HL-60/S4 (cell line): Measurements from ENCODE around the gene SERTAD4.
"Not testable (repeated sequence)": the region's sequence is repeated elsewhere in the genome, so short reads cannot be mapped to it uniquely, and the experiment has no call there.

Experiments
- in situ Hi-C: fragments of 300-500 bp; cut with MboI; formaldehyde crosslinking; loops from 2 replicates; pipeline ENCODE4 v1.14.3; 2022; ENCODE audit warnings: low sequenced_read_pairs

Gene SERTAD4

GRCh38 chr1:210232511-210233215 is at the start of gene SERTAD4:
Gene SERTAD4 (plus strand): TSS chr1:210232796. CDS start chr1:210237961, 5,165 bp downstream.
- in situ Hi-C loops = no loop called here

DNA sequence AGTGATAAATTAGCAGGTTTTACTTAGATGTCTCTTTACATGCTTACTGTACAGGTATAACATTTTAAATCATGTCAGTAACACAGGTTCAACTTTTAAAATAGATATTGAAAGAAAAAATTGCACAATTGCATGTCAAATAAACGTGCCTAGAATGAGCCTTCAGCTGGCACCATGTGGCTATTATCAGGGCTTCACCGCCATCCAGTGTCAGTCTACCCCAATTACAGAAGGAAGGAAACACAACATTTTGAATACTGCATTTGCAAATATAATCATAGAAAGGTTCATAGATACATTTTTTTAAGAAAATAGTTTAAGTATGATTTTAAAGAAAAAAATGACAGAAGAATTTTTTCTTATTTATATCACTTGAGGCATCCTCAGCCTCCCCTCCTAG is 47.5 kb upstream of the SERTAD4 start:
- in situ Hi-C loops = no loop called here

DNA sequence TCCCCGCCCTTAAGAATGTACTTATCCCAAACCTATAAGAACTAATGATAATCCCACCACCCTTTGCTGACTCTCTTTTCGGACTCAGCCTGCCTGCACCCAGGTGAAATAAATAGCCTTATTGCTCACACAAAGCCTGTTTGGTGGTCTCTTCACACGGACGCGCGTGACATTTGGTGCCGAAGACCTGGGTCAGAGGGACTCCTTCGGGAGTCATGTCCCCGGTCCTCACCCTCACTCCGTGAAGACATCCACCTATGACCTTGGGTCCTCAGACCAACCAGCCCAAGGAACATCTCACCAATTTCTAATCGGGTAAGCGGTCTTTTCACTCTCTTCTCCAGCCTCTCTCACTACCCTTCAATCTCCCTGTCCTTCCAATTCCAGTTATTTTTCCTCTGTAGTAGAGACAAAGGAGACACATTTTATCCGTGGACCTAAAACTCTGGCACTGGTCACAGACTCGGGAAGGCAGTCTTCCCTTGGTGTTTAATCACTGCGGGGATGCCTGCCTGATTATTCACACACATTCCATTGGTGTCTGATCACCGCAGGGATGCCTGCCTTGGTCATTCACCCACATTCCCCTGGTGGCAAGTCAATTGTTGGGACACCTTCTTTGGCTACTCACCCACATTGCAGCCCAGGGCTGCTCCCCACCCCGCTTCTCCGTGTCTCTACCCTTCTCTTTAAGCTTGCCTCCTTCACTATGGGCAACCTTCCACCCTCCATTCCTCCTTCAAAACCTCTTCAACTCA is 44.6 kb upstream of the SERTAD4 start:
- in situ Hi-C loops = not testable (repeated sequence)

GRCh38 chr1:210189426-210189825 is 43.2 kb upstream of the SERTAD4 start:
- in situ Hi-C loops = no loop called here

DNA sequence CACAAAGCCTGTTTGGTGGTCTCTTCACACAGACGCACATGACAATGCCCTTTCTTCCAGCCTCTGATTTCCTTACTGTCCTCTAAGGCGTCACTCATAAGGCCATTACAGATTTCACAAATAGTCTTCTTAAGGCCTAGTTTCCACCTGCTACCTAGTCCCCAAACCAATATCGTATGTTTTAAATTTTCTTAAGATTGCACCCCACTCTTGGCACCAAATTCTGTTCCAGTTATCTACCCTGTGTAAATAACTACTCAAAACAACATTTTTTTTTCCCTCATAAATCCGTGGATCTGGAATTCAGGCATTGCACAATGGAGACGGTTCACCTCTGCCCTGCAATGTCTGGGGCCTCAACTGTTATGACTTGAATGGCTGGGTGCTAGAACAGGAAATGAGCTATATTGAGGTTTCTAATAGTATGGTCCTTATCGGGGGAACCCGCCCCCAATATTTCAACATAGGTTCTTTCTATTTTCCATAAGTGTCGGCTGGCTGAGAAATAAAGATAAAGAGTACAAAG is 36.9 kb upstream of the SERTAD4 start:
- in situ Hi-C loops = no loop called here

DNA sequence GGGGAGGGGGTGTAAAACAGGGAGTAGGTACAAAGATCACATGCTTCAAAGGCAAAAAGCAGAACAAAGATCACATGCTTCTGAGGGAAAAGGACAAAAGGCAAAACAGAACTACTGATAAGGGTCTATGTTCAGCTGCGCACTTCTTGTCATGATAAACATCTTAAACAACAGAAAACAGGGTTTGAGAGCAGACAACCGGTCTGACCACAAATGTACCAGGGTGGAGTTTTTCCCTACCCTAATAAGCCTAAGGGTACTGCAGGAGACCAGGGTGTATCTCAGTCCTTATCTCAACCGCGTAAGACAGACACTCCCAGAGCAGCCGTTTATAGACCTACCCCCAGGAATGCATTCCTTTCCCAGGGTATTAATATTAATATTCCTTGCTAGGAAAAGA is 36.3 kb upstream of the SERTAD4 start:
- in situ Hi-C loops = not testable (repeated sequence)

DNA sequence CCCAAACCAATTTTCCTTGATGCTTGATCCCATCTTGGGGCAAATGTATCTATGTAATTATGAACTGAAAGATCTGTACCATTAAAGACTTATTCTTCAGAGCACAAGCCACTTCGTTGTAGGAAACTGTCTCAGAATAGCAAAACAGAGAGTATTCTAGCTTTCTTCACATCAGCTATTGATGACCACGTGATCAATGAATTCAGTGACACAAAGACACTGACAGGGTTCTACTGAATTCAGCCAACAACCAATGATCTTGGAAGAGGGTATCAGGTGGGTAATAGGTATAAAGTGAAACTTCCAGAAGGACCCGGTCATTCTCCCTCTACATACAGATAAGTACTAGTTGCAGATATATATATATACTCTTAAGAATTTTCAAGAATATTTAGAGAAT is 33.8 kb upstream of the SERTAD4 start:
- in situ Hi-C loops = no loop called here

DNA sequence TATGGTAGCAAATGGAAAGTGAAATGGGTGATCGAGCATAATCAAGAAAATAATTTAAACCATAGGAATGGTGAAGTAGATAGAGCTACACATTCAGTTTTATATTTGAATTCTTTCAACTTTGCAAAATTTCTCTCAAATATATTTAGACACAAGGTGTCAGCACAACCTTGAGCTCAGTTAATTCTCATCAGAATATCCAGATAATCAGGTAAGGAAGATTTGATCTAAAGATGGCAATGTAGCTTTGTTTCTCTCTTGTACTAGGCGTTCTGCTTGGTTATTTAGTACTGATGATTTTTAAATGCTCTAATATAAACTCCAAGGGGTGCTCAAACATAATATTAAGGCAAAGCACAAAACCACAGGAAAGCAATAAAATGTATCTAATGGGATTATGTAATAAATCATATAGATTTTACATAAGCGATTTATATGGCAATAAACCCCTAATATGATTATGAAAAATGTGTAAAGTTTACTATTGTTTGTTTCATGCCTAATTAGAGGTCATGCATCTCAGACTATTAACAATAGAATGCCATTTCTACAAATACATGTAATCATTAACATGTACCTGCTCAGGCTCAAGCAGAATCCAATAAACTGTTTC is 32.4 kb upstream of the SERTAD4 start:
- in situ Hi-C loops = no loop called here

- in situ Hi-C loops = no loop called here
These were observed 30.9 kb upstream of the SERTAD4 start for GRCh38 chr1:210201681-210202080.

GRCh38 chr1:210207597-210208450 is 24.8 kb upstream of the SERTAD4 start:
- in situ Hi-C loops = no loop called here

GRCh38 chr1:210213335-210213734 is 19.3 kb upstream of the SERTAD4 start:
- in situ Hi-C loops = no loop called here

GRCh38 chr1:210214573-210215409 is 17.8 kb upstream of the SERTAD4 start:
- in situ Hi-C loops = no loop called here

DNA sequence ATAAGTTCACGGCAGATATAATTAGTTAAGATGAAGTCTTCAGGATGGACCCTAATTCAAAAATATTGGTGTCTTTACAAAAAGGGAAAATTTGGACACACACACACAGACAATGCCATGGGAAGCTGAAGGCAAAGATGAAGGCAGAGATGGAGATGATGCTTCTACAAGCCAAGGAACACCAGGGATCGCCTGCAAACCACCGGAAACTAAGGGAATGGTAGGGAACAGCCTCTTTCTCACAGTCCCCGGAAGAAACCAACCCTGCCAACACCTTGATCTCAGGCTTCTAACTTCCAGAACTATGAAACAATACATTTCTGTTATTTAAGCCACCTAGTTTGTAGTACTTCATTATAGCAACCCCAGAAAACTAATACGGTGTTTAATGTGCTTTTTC is 15.1 kb upstream of the SERTAD4 start:
- in situ Hi-C loops = no loop called here

GRCh38 chr1:210218047-210218446 is 14.5 kb upstream of the SERTAD4 start:
- in situ Hi-C loops = no loop called here

DNA sequence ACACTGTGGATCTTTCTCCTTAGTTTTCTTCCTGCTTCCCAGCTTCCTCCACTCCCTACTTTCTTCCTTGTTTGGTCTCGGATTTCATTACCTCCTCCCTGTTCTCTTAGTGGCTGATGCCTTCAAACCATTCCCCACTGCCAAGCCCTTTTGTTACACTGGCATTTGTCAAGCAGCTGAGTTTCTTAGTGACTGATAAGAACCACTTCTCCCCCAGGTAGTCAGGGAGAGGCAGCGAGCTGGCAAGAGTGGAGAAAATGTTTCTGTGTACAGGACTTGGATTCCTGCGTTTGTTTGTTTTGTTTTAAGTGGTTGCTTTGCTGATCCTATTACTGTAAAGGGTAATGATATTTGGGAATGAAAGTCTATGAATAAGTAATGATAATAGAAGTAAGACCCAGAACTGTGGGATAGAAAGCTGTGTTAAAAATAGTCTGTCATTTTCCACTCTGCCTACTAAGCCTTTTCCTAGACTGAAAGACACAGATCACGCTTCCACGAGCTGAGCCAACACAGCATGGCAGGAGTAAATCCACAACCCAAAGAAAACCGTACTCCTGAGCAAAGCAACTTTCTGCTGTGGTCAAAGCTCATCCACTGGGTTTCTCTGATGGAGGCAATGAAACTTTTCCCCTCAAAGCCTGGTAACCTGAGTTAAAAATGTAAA is 10.1 kb upstream of the SERTAD4 start:
- in situ Hi-C loops = no loop called here

GRCh38 chr1:210223226-210223904 is 9.2 kb upstream of the SERTAD4 start:
- in situ Hi-C loops = no loop called here

GRCh38 chr1:210228158-210228557 is 4.4 kb upstream of the SERTAD4 start:
- in situ Hi-C loops = no loop called here

- in situ Hi-C loops = no loop called here
These were observed 2.4 kb upstream of the SERTAD4 start for GRCh38 chr1:210230149-210230695.
